ENCODE data around the gene MAGEA9.

Gene MAGEA9

DNA sequence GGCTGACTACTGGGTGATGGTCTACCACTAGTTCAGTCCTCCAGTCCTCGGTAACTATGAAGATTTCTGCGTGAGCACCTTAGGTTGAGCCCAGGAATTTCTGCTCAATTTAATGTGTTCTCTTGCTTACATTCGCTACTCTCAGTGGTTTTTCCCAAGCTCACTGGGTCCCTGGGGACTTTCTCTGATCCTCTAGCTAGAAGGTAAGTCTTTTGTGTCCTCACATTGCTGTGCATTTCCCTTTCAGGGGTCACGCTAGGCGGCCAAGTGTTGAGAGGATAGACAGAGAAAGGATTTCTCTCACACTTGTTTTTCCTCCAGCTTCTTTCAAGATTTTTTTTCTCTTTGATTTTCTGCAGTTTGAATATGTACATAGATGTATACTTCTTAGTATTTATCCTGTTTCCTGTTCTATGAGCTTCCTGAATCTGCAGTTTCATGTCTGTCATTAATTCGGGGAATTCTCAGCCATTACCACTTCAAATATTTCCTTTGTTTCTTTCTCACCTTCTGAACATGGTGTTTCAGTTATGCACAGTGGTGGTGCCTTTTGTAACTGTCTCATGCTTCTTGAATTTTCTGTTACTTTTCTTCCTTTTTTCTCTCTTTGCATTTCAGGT is 17.5 kb downstream of the MAGEA9 start:
- Histone ChIP-seq H3K27me3 (ENCODE audit: insufficient read depth, low read length, poor library complexity) (no peaks in the 10 kb centered on the region), H3K27ac (ENCODE audit: low read length) (no peak overlapping the region), H3K4me3 (ENCODE audit: low read depth in 1 of 2, low read length in 2 of 2) (no peak overlapping the region), H3K4me2 (ENCODE audit: insufficient read depth, low read length) (no peak overlapping the region), H3K9me3 (ENCODE audit: insufficient read depth, low read length, severe bottlenecking) (no peaks in the 10 kb centered on the region), H3K4me1 (ENCODE audit: insufficient read depth, low read length) (peaks cover 11% of the 10 kb centered on the region; the same call in 1 of the 2 replicates), H2AFZ (ENCODE audit: low read depth, low read length) (no peak overlapping the region), H4K20me1 (ENCODE audit: insufficient read depth, low read length) (no peaks in the 10 kb centered on the region), H3K79me2 (ENCODE audit: insufficient read depth, low read length) (no peaks in the 10 kb centered on the region), H3K9ac (ENCODE audit: low read depth, low read length) (no peak overlapping the region), H3K36me3 (ENCODE audit: insufficient read depth, low read length) (no peaks in the 10 kb centered on the region)
- TF ChIP-seq EZH2 (IDR thresholded peaks at IDR 0.05; ENCODE audit: borderline replicate concordance, low read depth, low read length, severe bottlenecking): no peak
- TF ChIP-seq CTCF (IDR thresholded peaks at IDR 0.05; ENCODE audit: borderline replicate concordance, extremely low read depth, low read length, poor library complexity, severe bottlenecking): no peak
- ATAC-seq (ENCODE audit: insufficient read depth, low read depth): peak; percentile 33; the same call in 1 of the 3 replicates
- DNase-seq: peak; percentile 5

DNA sequence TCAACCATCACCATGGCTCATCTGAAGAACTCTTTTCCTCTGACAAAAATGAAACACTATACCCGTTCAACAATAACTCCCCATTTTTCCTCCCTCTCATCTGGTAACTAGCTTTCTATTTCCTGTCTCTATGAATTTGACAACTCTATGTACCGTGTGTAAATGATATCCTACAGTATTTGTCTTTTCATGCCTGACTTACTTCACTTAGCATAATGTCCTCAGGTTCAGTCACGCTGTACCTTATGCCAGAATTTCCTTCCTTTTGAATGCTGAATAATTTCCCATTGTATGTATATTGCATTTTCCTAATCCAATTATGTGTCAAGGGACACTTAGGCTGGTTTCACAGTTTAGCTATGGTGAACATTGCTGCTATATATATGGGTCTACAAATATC is 18.2 kb downstream of the MAGEA9 start:
- Histone ChIP-seq H3K27ac (ENCODE audit: low read length) (no peak overlapping the region), H2AFZ (ENCODE audit: low read depth, low read length) (no peak overlapping the region), H3K4me2 (ENCODE audit: insufficient read depth, low read length) (no peak overlapping the region), H3K79me2 (ENCODE audit: insufficient read depth, low read length) (no peaks in the 10 kb centered on the region), H3K4me1 (ENCODE audit: insufficient read depth, low read length) (peaks cover 11% of the 10 kb centered on the region; the same call in 1 of the 2 replicates), H3K4me3 (ENCODE audit: low read depth in 1 of 2, low read length in 2 of 2) (no peak overlapping the region), H3K36me3 (ENCODE audit: insufficient read depth, low read length) (no peaks in the 10 kb centered on the region), H4K20me1 (ENCODE audit: insufficient read depth, low read length) (no peaks in the 10 kb centered on the region), H3K27me3 (ENCODE audit: insufficient read depth, low read length, poor library complexity) (no peaks in the 10 kb centered on the region), H3K9me3 (ENCODE audit: insufficient read depth, low read length, severe bottlenecking) (no peaks in the 10 kb centered on the region), H3K9ac (ENCODE audit: low read depth, low read length) (no peak overlapping the region)
- ATAC-seq (ENCODE audit: insufficient read depth, low read depth) (no peak), DNase-seq (no peak)
- TF ChIP-seq CTCF (IDR thresholded peaks at IDR 0.05; ENCODE audit: borderline replicate concordance, extremely low read depth, low read length, poor library complexity, severe bottlenecking) (no peak), EZH2 (IDR thresholded peaks at IDR 0.05; ENCODE audit: borderline replicate concordance, low read depth, low read length, severe bottlenecking) (no peak)

DNA sequence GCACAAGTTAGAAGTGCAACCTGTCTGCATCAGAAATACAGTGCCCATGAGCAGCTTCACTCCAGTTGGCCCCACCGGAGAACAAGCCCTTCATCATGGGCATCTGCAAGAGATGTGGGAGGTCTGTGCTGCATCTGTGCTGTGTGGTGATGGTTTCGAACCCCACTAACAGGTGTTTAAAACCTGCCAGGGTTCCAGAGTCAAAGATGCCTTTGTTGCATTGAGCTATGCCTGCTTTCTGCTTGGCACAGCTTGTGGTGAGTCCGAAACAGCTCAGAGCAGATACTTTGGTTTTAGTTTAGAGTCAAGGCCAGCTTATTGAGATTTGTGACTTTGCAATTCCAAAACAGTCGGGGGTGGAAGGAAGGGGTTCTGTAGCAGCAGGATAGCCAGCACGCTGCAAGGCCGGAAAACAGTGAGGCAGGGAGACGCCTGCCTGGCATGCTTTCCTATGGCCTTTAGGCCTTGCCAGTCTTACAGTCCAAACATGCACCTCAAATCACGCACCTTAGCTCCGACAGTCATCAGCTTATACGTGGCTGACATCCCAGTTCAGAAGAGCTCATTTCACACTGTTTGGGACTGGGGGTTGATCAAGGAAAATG is 21.8 kb downstream of the MAGEA9 start:
- no peak overlapping the region for H3K9ac ChIP-seq (ENCODE audit: low read depth, low read length)
- H3K79me2 ChIP-seq (ENCODE audit: insufficient read depth, low read length): no peaks in the 10 kb centered on the region
- H3K4me3 ChIP-seq (ENCODE audit: low read depth in 1 of 2, low read length in 2 of 2): no peak overlapping the region
- no peak overlapping the region for H3K4me2 ChIP-seq (ENCODE audit: insufficient read depth, low read length)
- no peaks in the 10 kb centered on the region for H3K9me3 ChIP-seq (ENCODE audit: insufficient read depth, low read length, severe bottlenecking)
- H3K4me1 ChIP-seq (ENCODE audit: insufficient read depth, low read length): peaks cover 11% of the 10 kb centered on the region; the same call in 1 of the 2 replicates
- TF ChIP-seq CTCF (IDR thresholded peaks at IDR 0.05; ENCODE audit: borderline replicate concordance, extremely low read depth, low read length, poor library complexity, severe bottlenecking): no peak
- TF ChIP-seq EZH2 (IDR thresholded peaks at IDR 0.05; ENCODE audit: borderline replicate concordance, low read depth, low read length, severe bottlenecking): no peak
- ATAC-seq (ENCODE audit: insufficient read depth, low read depth) (no peak), DNase-seq (no peak)
- no peaks in the 10 kb centered on the region for H4K20me1 ChIP-seq (ENCODE audit: insufficient read depth, low read length)
- H3K27me3 ChIP-seq (ENCODE audit: insufficient read depth, low read length, poor library complexity): no peaks in the 10 kb centered on the region
- H3K36me3 ChIP-seq (ENCODE audit: insufficient read depth, low read length): no peaks in the 10 kb centered on the region
- H2AFZ ChIP-seq (ENCODE audit: low read depth, low read length): no peak overlapping the region
- H3K27ac ChIP-seq (ENCODE audit: low read length): no peak overlapping the region

Measured in DND-41 (cell line).